ENCODE results near the gene GSTO2. TPM values are rescaled to one million over a fixed set of nuclear protein-coding genes. Genes with fewer than 3 reads are reported as not detected.

GSTO2 gene
- total and polyA plus RNA-seq, 2 donors (not counting 1 experiment from before 2014, with no cell fraction given) = 2.9 to 3.1 TPM

DNA sequence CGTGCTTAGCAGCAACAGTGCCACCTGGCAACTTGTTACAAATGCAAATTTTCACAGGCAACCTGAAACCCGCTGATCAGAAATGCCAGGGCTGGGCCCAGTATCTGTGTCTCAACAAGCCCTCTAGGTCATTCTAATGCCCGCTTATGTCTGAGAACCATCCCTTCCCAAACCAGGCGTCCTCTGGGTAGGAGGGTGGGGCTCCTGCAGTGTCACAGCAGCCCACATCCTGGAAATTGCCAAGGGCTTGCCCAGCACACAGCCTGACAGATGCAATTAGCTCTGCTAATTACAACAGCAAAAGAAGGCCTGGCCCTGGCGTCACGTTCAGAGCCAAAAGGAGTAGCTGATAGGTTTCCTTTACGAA lies 53.4 kb downstream of the GSTO2 start:
- no peaks in the 10 kb centered on the region for H3K27me3 ChIP-seq (ENCODE audit: control insufficient read depth, insufficient read depth, low read length)
- no peak for DNase-seq (ENCODE audit: low read depth in 2 of 2)
- H3K4me1 ChIP-seq (ENCODE audit: control insufficient read depth, extremely low read depth, insufficient read depth, low read length) = peaks cover 45% of the 10 kb centered on the region
- peaks cover 100% of the 10 kb centered on the region for H3K79me2 ChIP-seq (ENCODE audit: control insufficient read depth, insufficient read depth, low read length)
- H3K9me3 ChIP-seq (ENCODE audit: control insufficient read depth, insufficient read depth, low read depth, low read length) = no peaks in the 10 kb centered on the region
- H3K27ac ChIP-seq (ENCODE audit: insufficient read depth, low read length) = no peak overlapping the region
- TF ChIP-seq, protein P1, sequence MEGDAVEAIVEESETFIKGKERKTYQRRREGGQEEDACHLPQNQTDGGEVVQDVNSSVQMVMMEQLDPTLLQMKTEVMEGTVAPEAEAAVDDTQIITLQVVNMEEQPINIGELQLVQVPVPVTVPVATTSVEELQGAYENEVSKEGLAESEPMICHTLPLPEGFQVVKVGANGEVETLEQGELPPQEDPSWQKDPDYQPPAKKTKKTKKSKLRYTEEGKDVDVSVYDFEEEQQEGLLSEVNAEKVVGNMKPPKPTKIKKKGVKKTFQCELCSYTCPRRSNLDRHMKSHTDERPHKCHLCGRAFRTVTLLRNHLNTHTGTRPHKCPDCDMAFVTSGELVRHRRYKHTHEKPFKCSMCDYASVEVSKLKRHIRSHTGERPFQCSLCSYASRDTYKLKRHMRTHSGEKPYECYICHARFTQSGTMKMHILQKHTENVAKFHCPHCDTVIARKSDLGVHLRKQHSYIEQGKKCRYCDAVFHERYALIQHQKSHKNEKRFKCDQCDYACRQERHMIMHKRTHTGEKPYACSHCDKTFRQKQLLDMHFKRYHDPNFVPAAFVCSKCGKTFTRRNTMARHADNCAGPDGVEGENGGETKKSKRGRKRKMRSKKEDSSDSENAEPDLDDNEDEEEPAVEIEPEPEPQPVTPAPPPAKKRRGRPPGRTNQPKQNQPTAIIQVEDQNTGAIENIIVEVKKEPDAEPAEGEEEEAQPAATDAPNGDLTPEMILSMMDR (conservative IDR thresholded peaks at IDR 0.05 in 1 of 2, IDR thresholded peaks at IDR 0.05 in 1 of 2; ENCODE audit: low read depth in 1 of 2, low read length in 2 of 2) = no peak
- no peak for TF ChIP-seq EZH2 (IDR thresholded peaks at IDR 0.05; ENCODE audit: low read length, missing control alignments)
- no peak overlapping the region for H3K4me2 ChIP-seq (ENCODE audit: extremely low read depth, insufficient read depth, low read length)
- H3K4me3 ChIP-seq (replicated peaks in 1 of 4; ENCODE audit: control extremely low read depth in 1 of 4, insufficient read depth in 1 of 4, low read depth in 3 of 4, low read length in 4 of 4) = no peak overlapping the region
- no peak overlapping the region for H3K9ac ChIP-seq (ENCODE audit: insufficient read depth, low read length)
- no peaks in the 10 kb centered on the region for H4K20me1 ChIP-seq (ENCODE audit: control insufficient read depth, extremely low read depth, insufficient read depth, low read length)
- H2AFZ ChIP-seq (ENCODE audit: low read length) = no peak overlapping the region
- H3K36me3 ChIP-seq (ENCODE audit: control insufficient read depth, insufficient read depth, low read length) = peaks cover 6% of the 10 kb centered on the region

DNA sequence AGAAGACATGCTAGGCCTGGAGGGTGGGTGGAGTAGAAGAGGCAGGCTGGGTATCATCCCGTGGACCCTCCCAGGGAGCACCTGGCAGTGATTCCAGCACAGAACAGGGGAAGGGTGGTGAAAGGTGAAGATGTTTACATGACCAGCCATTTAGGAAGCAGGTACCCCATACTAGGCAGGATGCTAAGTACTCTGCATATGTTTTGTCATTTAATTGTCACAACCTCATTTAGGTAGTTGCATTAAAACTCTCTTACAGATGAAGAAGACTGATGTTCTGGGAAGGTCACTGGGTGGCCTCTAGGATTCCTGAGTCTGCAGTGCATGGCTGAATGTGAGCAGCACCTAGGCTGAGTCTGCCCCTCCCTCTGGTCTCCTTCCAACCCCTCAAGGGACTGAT lies 54.1 kb downstream of the GSTO2 start:
- Histone ChIP-seq H2AFZ (ENCODE audit: low read length) (no peak overlapping the region), H3K27me3 (ENCODE audit: control insufficient read depth, insufficient read depth, low read length) (no peaks in the 10 kb centered on the region), H3K27ac (ENCODE audit: insufficient read depth, low read length) (no peak overlapping the region), H3K79me2 (ENCODE audit: control insufficient read depth, insufficient read depth, low read length) (peaks cover 100% of the 10 kb centered on the region), H4K20me1 (ENCODE audit: control insufficient read depth, extremely low read depth, insufficient read depth, low read length) (no peaks in the 10 kb centered on the region), H3K9me3 (ENCODE audit: control insufficient read depth, insufficient read depth, low read depth, low read length) (no peaks in the 10 kb centered on the region), H3K4me3 (replicated peaks in 1 of 4; ENCODE audit: control extremely low read depth in 1 of 4, insufficient read depth in 1 of 4, low read depth in 3 of 4, low read length in 4 of 4) (no peak overlapping the region), H3K4me1 (ENCODE audit: control insufficient read depth, extremely low read depth, insufficient read depth, low read length) (peaks cover 45% of the 10 kb centered on the region), H3K4me2 (ENCODE audit: extremely low read depth, insufficient read depth, low read length) (no peak overlapping the region), H3K9ac (ENCODE audit: insufficient read depth, low read length) (no peak overlapping the region), H3K36me3 (ENCODE audit: control insufficient read depth, insufficient read depth, low read length) (peaks cover 6% of the 10 kb centered on the region)
- DNase-seq (ENCODE audit: low read depth in 2 of 2) = no peak
- TF ChIP-seq EZH2 (IDR thresholded peaks at IDR 0.05; ENCODE audit: low read length, missing control alignments) = no peak
- TF ChIP-seq, protein P1 (conservative IDR thresholded peaks at IDR 0.05 in 1 of 2, IDR thresholded peaks at IDR 0.05 in 1 of 2; ENCODE audit: low read depth in 1 of 2, low read length in 2 of 2) = no peak

DNA sequence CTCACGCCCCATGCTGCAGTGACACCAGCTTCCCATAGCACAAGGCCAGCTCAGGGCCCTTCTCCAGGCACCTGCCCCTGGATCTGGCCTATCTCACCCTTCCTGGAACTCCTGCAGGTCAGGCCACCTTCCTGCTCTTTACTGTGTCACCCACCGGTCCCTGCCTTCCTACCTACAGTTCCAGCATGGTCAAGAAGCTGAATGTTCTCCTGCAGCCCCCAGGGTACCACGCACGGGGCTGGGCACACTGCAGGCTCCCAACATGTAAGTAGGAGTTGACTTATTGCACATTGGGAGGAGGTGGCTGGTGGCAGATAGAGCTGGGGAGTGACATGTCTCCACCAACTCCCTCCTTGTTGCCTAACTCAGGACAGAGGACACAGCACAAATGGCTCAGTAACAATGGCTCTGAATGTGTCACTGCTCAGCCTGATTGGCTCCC lies 54.8 kb downstream of the GSTO2 start:
- peaks cover 45% of the 10 kb centered on the region for H3K4me1 ChIP-seq (ENCODE audit: control insufficient read depth, extremely low read depth, insufficient read depth, low read length)
- DNase-seq (ENCODE audit: low read depth in 2 of 2) = no peak
- peaks cover 6% of the 10 kb centered on the region for H3K36me3 ChIP-seq (ENCODE audit: control insufficient read depth, insufficient read depth, low read length)
- peaks cover 100% of the 10 kb centered on the region for H3K79me2 ChIP-seq (ENCODE audit: control insufficient read depth, insufficient read depth, low read length)
- TF ChIP-seq, protein P1 (conservative IDR thresholded peaks at IDR 0.05 in 1 of 2, IDR thresholded peaks at IDR 0.05 in 1 of 2; ENCODE audit: low read depth in 1 of 2, low read length in 2 of 2) = no peak
- no peak for TF ChIP-seq EZH2 (IDR thresholded peaks at IDR 0.05; ENCODE audit: low read length, missing control alignments)
- no peak overlapping the region for H3K9ac ChIP-seq (ENCODE audit: insufficient read depth, low read length)
- H3K4me3 ChIP-seq (replicated peaks in 1 of 4; ENCODE audit: control extremely low read depth in 1 of 4, insufficient read depth in 1 of 4, low read depth in 3 of 4, low read length in 4 of 4) = no peak overlapping the region
- no peak overlapping the region for H3K27ac ChIP-seq (ENCODE audit: insufficient read depth, low read length)
- no peak overlapping the region for H2AFZ ChIP-seq (ENCODE audit: low read length)
- H4K20me1 ChIP-seq (ENCODE audit: control insufficient read depth, extremely low read depth, insufficient read depth, low read length) = no peaks in the 10 kb centered on the region
- no peaks in the 10 kb centered on the region for H3K27me3 ChIP-seq (ENCODE audit: control insufficient read depth, insufficient read depth, low read length)
- no peak overlapping the region for H3K4me2 ChIP-seq (ENCODE audit: extremely low read depth, insufficient read depth, low read length)
- no peaks in the 10 kb centered on the region for H3K9me3 ChIP-seq (ENCODE audit: control insufficient read depth, insufficient read depth, low read depth, low read length)

Data from fibroblast of lung (primary cell).